ENCODE data around the gene WWTR1. TPM values are rescaled to one million over a fixed set of nuclear protein-coding genes. Genes with fewer than 3 reads are reported as not detected.

The WWTR1 gene
- polyA plus RNA-seq, 2 of the 4 experiments (the other 2 are of a cell fraction) = 99.7 to 164 TPM

- Histone ChIP-seq H3K4me3 (peak within 1 kb of the TSS; percentile 17; the same call in 2 of the 3 replicates), H3K4me1 (peaks cover 76% of the 10 kb centered on the region), H3K27ac (peak within 1 kb of the TSS; percentile 89 to 93), H3K4me2 (peak within 1 kb of the TSS; percentile 89), H3K9me3 (no peaks in the 10 kb centered on the region)
- CTCF ChIA-PET = interaction anchor here (0.8 to 2.5 kb wide), 11 partner anchors 11 to 354 kb away, joined by 3 to 10 read pairs (median 4); no protein-coding TSS in a partner anchor
- POLR2A ChIA-PET = interaction anchor here (1.1 to 1.7 kb wide), 3 partner anchors 73 to 345 kb away, joined by 3 to 6 read pairs (median 4); partner anchors contain the start of genes HPS3 and TM4SF1
- WGBS (ENCODE audit: missing lambda C conversion rate) = 6% methylated on average over 5 of the region's 5 CpGs
- DNase-seq (ENCODE audit: low read depth in 1 of 2, low spot score in 1 of 2) (peak; percentile 63 to 69), ATAC-seq (peak; percentile 55 to 60; a peak in 4 of 6 replicates), FAIRE-seq (peak; percentile 54)
- TF ChIP-seq RARB (CRISPR knock-in tag; IDR thresholded peaks at IDR 0.05) = peak; percentile 88; the same call in 1 of the 2 replicates
- TF ChIP-seq POLR2A (IDR thresholded peaks at IDR 0.05; ENCODE audit: low read length) = no peak
- TF ChIP-seq USF2 (IDR thresholded peaks at IDR 0.05) = no peak
- TF ChIP-seq, protein P1, sequence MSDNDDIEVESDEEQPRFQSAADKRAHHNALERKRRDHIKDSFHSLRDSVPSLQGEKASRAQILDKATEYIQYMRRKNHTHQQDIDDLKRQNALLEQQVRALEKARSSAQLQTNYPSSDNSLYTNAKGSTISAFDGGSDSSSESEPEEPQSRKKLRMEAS (IDR thresholded peaks at IDR 0.05) = 0 out of 2 replicates have a peak, but pooled peaks have one; percentile 14
- TF ChIP-seq NR3C1 (IDR thresholded peaks at IDR 0.05) = no peak
- no peak for TF ChIP-seq ESRRA (IDR thresholded peaks at IDR 0.05; ENCODE audit: borderline replicate concordance, low read length)
- no peak for TF ChIP-seq CBX8 (IDR thresholded peaks at IDR 0.05)
- 0 out of 2 replicates have a peak, but pooled peaks have one; percentile 44 for TF ChIP-seq HOXB5 (CRISPR knock-in tag; IDR thresholded peaks at IDR 0.05)
- peak in 1 of 2 experiments; percentile 4; a peak in 1 of 4 replicates for TF ChIP-seq CEBPB (IDR thresholded peaks at IDR 0.05)
- TF ChIP-seq EHF (CRISPR knock-in tag; IDR thresholded peaks at IDR 0.05) = no peak
Observed at GRCh38 chr3:149474250-149474817, 183.5 kb downstream of the WWTR1 start, which contains the start of gene TM4SF4. Gene TM4SF4, plus strand, starts transcription at chr3:149474697. Its CDS starts 181 bp downstream, at chr3:149474878.

DNA sequence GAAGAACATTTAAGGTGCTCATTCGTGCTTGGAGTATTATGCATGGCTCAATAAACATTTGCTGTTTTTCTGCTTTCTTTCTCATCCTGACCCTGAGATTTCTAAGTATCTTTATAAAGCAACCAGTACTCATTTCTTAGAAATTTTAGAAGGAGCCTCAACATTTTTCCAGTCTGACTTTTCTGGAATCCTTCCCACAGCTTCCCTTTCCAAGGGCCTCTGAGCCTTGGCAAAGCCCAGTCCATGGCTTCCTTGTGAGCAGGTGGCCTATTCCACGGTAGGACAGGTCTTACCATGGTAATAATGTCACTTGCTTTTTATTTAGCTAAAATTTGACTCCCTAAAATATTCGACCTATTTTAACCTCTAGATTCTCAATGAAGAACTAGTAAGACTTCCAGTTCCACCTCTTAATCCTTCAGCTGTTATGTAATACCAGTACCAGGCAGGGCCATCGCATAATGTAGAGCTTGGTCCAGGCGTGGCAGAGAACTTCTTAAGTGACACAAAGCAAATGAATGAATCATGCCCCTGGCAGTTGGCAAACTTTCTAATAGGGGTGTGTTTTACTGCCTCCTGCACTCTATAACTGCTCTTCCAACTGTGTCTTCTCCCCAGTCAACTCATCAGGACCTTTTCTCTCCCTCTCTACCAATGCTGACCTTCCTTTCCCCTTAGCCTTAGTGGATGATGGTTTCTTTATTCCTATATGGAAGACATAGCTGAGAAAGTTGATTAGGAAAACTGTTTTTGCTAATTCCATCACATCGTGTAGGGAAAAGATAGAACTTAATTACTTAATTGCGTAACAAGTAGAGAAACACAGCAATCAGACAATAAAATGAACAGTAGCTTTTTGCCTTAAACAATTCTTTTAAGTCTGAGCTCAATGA, 184.2 kb downstream of the WWTR1 start:
- Histone ChIP-seq H3K27ac (peak overlapping the region; percentile 89 to 93), H3K4me1 (peaks cover 78% of the 10 kb centered on the region), H3K4me3 (peak overlapping the region; percentile 17; the same call in 1 of the 3 replicates), H3K4me2 (peak overlapping the region; percentile 89), H3K9me3 (no peaks in the 10 kb centered on the region)
- ChIA-PET CTCF (interaction anchor here (0.7 to 2.5 kb wide), 15 partner anchors 12 to 353 kb away, joined by 3 to 10 read pairs (median 4); no protein-coding TSS in a partner anchor), POLR2A (interaction anchor here (0.5 to 1.7 kb wide), 4 partner anchors 72 to 344 kb away, joined by 3 to 6 read pairs (median 4); partner anchors contain the start of genes HPS3 and TM4SF1)
- FAIRE-seq = peak; percentile 46
- WGBS (ENCODE audit: missing lambda C conversion rate) = 11% methylated on average over 7 of the region's 7 CpGs
- ATAC-seq = peak; percentile 91 to 94
- peak; percentile 87 to 97 for DNase-seq (ENCODE audit: low read depth in 1 of 2, low spot score in 1 of 2)
- TF ChIP-seq ELK1 (IDR thresholded peaks at IDR 0.05; ENCODE audit: low read depth, low read length) = no peak
- TF ChIP-seq HOXA7 (CRISPR knock-in tag; IDR thresholded peaks at IDR 0.05) = peak; percentile 82
- no peak for TF ChIP-seq PBX3 (IDR thresholded peaks at IDR 0.05)
- TF ChIP-seq HOXB5 (CRISPR knock-in tag; IDR thresholded peaks at IDR 0.05) = no peak
- peak; percentile 64; the same call in 1 of the 2 replicates for TF ChIP-seq HOXB13 (CRISPR knock-in tag; IDR thresholded peaks at IDR 0.05; ENCODE audit: low read depth)
- TF ChIP-seq KDM5A (IDR thresholded peaks at IDR 0.05) = no peak
- TF ChIP-seq, protein P2, sequence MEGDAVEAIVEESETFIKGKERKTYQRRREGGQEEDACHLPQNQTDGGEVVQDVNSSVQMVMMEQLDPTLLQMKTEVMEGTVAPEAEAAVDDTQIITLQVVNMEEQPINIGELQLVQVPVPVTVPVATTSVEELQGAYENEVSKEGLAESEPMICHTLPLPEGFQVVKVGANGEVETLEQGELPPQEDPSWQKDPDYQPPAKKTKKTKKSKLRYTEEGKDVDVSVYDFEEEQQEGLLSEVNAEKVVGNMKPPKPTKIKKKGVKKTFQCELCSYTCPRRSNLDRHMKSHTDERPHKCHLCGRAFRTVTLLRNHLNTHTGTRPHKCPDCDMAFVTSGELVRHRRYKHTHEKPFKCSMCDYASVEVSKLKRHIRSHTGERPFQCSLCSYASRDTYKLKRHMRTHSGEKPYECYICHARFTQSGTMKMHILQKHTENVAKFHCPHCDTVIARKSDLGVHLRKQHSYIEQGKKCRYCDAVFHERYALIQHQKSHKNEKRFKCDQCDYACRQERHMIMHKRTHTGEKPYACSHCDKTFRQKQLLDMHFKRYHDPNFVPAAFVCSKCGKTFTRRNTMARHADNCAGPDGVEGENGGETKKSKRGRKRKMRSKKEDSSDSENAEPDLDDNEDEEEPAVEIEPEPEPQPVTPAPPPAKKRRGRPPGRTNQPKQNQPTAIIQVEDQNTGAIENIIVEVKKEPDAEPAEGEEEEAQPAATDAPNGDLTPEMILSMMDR (IDR thresholded peaks at IDR 0.05) = no peak
- 0 out of 2 replicates have a peak, but pooled peaks have one; percentile 20 for TF ChIP-seq MYC (IDR thresholded peaks at IDR 0.05; ENCODE audit: borderline replicate concordance, low read length)
- 0 out of 2 replicates have a peak, but pooled peaks have one; percentile 62 for TF ChIP-seq EHF (CRISPR knock-in tag; IDR thresholded peaks at IDR 0.05)
- TF ChIP-seq SREBF2 (IDR thresholded peaks at IDR 0.05) = no peak
- TF ChIP-seq CBX2 (IDR thresholded peaks at IDR 0.05; ENCODE audit: borderline replicate concordance, low read depth) = no peak
- TF ChIP-seq, protein P3, sequence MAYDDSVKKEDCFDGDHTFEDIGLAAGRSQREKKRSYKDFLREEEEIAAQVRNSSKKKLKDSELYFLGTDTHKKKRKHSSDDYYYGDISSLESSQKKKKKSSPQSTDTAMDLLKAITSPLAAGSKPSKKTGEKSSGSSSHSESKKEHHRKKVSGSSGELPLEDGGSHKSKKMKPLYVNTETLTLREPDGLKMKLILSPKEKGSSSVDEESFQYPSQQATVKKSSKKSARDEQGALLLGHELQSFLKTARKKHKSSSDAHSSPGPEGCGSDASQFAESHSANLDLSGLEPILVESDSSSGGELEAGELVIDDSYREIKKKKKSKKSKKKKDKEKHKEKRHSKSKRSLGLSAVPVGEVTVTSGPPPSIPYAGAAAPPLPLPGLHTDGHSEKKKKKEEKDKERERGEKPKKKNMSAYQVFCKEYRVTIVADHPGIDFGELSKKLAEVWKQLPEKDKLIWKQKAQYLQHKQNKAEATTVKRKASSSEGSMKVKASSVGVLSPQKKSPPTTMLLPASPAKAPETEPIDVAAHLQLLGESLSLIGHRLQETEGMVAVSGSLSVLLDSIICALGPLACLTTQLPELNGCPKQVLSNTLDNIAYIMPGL (CRISPR knock-in tag; IDR thresholded peaks at IDR 0.05; ENCODE audit: borderline replicate concordance) = no peak
- TF ChIP-seq RNF2 (IDR thresholded peaks at IDR 0.05; ENCODE audit: borderline replicate concordance, low read depth) = no peak
- TF ChIP-seq ZNF302 (CRISPR knock-in tag; IDR thresholded peaks at IDR 0.05) = no peak
- TF ChIP-seq BHLHE40 (IDR thresholded peaks at IDR 0.05; ENCODE audit: low read depth, low read length) = no peak
- TF ChIP-seq POLR2AphosphoS2 (conservative IDR thresholded peaks at IDR 0.05; ENCODE audit: low read length) = no peak
- TF ChIP-seq BCL3 (IDR thresholded peaks at IDR 0.05) = no peak; the same call in 2 of the 3 replicates
